HFF-Myc (cell line): ENCODE measurements around the gene SAMD3.
"Not testable (repeated sequence)": the region's sequence is repeated elsewhere in the genome, so short reads cannot be mapped to it uniquely, and the experiment has no call there.

ENCODE experiments used
- DNase-seq: peaks from one replicate; pipeline ENCODE4 v3.0.0-alpha.2; 2011; ENCODE audit warnings: low read depth; ENCODE audit errors: extremely low read depth
- H3K4me3 ChIP-seq: replicated peaks from 2 replicates; pipeline ENCODE4 v1.5.1; 2011; ENCODE audit warnings: low read depth, mild to moderate bottlenecking, control low read depth, low read length
- TF ChIP-seq, protein P1 (sequence below): IDR thresholded peaks from 2 replicates; pipeline ENCODE4 v1.5.1; 2012; ENCODE audit warnings: mild to moderate bottlenecking, low read depth, low read length, control low read depth; ENCODE audit errors: missing control alignments

The SAMD3 gene

DNA sequence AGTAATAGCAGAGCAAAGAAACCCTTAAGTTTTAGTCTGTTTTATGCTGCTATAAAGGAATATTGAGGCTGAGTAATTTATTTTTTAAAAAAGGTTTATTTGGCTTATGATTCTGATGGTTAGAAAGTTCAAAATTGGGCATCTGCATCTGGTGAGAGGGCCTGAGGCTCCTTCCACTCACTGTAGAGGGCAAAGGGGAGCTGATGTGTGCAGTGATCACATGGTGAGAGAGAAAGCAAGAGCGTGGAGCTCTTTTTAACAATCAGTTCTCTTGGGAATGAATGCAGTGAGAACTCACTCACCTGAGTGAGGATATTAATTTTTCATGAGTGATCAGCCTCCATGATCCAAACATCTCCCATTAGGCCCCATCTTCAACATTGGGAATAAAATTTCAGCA, 36.4 kb upstream of the SAMD3 start:
- TF ChIP-seq, protein P1, sequence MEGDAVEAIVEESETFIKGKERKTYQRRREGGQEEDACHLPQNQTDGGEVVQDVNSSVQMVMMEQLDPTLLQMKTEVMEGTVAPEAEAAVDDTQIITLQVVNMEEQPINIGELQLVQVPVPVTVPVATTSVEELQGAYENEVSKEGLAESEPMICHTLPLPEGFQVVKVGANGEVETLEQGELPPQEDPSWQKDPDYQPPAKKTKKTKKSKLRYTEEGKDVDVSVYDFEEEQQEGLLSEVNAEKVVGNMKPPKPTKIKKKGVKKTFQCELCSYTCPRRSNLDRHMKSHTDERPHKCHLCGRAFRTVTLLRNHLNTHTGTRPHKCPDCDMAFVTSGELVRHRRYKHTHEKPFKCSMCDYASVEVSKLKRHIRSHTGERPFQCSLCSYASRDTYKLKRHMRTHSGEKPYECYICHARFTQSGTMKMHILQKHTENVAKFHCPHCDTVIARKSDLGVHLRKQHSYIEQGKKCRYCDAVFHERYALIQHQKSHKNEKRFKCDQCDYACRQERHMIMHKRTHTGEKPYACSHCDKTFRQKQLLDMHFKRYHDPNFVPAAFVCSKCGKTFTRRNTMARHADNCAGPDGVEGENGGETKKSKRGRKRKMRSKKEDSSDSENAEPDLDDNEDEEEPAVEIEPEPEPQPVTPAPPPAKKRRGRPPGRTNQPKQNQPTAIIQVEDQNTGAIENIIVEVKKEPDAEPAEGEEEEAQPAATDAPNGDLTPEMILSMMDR: no peak
- no peak for DNase-seq
- H3K4me3 ChIP-seq: no peak overlapping the region

DNA sequence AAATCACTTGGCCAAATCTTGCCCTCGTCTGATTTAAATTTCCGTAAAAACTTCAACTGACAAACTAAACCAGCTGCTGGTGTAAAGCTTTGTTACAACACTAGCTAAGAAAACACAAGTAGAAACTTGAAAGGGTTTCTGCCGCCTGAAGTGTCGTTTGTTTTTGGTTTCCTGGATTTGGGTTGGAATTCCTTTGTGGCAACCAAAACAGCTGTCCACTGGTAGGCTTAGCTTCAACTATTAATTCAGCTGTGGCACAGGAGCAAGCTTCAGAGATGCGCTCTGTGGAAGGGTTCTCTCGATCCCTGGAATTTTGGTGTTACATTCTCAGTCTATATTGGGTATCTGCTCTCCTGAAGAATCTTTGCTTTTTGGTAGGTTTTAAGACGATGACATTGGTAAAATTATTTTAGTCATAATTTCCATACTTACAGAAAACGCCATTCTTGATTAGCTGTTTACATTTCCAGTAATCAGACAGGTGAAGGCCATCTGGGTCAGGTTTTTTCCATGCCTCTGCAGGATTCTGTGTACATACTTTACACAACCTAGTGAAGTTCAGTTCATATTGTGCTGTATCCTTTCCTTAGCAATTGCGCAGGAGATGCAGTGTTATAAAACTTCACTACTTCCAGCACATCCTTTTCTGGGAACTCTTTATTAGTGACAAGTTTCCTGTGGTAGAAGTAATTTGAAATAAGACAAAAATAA, 29.9 kb upstream of the SAMD3 start:
- no peak overlapping the region for H3K4me3 ChIP-seq
- no peak for DNase-seq
- TF ChIP-seq, protein P1: no peak

DNA sequence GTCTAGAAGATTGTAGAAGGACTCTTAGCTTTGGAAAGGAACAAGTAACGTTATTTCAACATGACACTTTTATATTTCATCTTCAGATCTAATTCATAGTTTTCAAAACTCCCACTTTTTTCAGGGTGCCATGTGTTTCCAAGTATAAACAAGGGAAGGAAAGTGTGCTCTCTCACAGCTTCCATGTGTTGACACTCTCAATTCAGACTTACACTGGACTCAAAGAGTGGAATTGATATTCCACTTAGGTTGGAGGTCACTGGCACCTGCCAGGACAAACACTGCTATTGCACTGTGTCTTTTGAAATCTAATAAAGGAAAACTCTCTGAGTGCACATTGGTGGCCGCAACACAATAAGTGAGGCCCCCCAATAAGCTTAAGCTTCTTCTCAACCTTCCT, 22.5 kb upstream of the SAMD3 start:
- no peak overlapping the region for H3K4me3 ChIP-seq
- TF ChIP-seq, protein P1: no peak
- no peak for DNase-seq

DNA sequence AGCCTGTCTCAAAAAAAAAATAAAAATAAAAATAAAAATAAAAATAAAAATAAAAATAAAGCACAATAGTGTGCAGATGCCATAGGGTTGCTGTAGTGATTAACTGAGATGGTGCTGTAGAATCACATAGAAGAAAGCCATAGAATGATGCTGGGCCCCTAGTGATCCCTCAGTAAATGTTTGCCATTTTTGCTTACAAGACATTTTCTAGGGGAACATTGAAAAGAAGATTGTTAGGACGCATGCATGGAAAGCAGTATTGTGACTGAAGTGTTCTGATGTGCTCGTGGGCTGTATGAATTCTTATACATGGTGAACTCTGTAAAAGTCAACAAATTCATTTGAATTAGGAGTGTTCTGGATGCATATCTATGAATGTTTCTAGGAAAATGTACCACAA, 22.0 kb upstream of the SAMD3 start:
- DNase-seq: no peak
- TF ChIP-seq, protein P1: no peak
- no peak overlapping the region for H3K4me3 ChIP-seq

DNA sequence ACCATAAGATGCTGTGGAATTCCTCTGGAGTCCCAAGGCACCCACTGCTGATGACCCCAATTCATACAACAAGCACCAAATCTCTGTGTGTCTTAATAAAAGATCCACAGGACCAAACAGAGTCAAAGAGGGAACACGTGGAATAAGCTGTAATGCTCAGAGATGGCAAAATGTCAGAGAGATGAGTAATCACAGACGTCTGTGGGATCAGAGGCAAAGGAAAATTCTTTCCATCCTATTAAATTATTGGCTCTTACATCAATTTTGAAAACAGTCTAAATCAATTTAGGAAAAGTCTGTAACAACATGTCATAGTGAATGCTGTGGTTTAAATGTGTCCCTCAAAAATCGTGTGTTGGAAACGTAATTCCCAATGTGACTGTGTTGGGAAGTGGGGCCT, 17.5 kb upstream of the SAMD3 start:
- no peak overlapping the region for H3K4me3 ChIP-seq
- DNase-seq: peak; percentile 45

DNA sequence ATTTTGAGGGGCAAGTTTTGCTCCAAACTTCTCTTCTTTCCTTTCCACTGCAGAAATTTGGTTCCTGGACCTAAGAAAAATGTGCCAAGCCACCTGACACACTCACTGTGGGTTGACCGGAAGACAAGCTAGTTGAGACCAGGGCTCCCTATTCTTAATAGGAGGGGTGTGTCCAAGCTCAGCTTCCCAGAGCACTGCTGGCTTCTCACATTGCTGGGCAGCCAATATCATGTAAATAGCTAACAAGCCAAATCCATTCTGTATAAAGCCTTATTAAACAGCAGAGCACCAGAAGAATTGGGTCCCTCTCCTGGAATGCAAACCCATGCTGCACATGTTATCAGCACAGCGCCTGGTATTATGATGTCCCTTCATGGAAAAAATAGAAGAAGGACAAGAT, 17.0 kb upstream of the SAMD3 start:
- DNase-seq: no peak
- TF ChIP-seq, protein P1: no peak
- H3K4me3 ChIP-seq: no peak overlapping the region

More for the DNA sequence above, 17.5 kb upstream of the SAMD3 start:
- TF ChIP-seq, protein P1: no peak

DNA sequence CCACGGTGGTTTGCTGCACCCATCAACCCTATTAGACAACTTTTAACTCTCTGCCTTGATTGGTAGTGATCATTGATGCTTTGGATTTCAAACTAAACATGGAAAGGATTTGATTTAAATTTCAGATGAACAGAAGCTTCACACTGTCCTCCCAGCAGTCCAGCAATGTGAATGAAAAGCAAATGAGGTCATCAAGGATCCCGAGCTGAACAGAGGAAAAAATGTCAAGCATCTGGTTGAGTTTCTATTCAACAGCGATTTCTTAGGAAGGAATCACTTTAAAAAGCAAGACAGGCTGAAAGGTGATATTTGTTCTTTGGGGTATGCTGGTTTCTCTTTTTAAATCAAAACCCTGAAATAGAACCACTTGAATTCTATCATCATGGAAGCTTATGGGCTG, 10.6 kb upstream of the SAMD3 start:
- H3K4me3 ChIP-seq: no peak overlapping the region
- no peak for DNase-seq
- TF ChIP-seq, protein P1: no peak

DNA sequence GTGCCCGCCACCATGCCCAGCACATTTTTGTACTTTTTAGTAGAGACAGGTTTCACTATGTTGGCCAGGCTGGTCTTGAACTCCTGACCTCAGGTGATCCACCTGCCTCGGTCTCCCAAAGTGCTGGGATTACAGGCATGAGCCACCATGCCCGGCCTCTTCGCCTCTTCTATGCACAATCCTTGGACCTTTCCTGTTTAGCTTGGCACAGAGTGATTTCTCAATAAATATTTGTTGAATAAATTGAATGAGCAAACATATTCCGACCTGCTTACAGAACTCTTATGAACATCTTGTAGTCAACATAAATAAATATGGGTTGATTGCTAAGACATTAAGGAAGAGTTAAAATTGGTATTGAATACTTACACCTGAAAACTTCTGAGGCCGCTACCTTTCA, 7.8 kb upstream of the SAMD3 start:
- DNase-seq, H3K4me3 ChIP-seq: not testable (repeated sequence)
